HG03066 (cell line): ENCODE results near the gene ACKR2.

Experiments
- ATAC-seq: cut with Tn5 transposase; IDR thresholded peaks from one replicate; pipeline ENCODE4 v1.9.1; 2021; ENCODE audit warnings: low read depth; ENCODE audit not compliant: unreplicated experiment

ACKR2 gene, protein sequence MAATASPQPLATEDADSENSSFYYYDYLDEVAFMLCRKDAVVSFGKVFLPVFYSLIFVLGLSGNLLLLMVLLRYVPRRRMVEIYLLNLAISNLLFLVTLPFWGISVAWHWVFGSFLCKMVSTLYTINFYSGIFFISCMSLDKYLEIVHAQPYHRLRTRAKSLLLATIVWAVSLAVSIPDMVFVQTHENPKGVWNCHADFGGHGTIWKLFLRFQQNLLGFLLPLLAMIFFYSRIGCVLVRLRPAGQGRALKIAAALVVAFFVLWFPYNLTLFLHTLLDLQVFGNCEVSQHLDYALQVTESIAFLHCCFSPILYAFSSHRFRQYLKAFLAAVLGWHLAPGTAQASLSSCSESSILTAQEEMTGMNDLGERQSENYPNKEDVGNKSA

GRCh38 chr3:42809202-42809601 lies at the start of gene ACKR2:
TSS of gene ACKR2 (plus strand) at chr3:42809445. CDS start at chr3:42864503, 55,058 bp downstream.
- ATAC-seq, result no peak

GRCh38 chr3:42762046-42762724 lies 47.1 kb upstream of the ACKR2 start:
- ATAC-seq, result no peak

DNA sequence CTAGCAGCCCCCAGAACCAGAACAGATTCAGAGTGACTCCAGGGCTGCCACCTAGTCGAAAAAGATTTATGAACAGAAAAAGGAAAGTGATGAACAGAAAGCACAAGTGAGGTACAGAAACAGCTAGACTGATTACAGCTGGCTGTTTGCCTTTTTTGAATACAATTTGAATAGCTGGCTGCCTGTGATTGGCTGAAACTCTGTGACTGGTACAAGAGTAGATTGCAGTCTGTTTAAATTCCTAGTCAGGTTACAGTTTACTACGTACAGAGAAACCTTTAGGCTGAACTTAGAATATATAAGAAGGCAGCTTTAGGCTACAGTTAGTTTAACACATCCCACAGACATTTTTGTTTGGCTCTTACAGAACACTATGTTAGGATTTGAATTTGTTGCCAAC lies 46.2 kb upstream of the ACKR2 start:
- ATAC-seq, result no peak

DNA sequence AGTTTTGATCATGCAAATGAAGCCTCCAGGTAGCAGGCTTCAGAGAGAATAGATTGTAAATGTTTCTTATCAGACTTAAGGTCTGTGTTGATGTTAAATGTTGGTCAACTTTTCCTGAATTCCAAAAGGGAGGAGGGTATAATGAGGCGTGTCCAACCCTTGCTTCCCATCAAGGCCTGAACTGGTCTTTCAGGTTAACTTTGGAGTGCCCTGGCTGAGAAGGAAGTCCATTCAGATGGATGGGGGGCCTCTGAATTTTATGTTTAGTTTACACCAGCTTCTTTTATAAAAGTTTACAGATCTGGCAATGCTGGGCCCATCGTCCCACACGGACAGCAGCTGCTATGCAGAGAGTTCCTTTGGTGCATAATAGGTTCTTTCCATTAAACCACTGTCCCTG lies 45.1 kb upstream of the ACKR2 start:
- no peak for ATAC-seq

DNA sequence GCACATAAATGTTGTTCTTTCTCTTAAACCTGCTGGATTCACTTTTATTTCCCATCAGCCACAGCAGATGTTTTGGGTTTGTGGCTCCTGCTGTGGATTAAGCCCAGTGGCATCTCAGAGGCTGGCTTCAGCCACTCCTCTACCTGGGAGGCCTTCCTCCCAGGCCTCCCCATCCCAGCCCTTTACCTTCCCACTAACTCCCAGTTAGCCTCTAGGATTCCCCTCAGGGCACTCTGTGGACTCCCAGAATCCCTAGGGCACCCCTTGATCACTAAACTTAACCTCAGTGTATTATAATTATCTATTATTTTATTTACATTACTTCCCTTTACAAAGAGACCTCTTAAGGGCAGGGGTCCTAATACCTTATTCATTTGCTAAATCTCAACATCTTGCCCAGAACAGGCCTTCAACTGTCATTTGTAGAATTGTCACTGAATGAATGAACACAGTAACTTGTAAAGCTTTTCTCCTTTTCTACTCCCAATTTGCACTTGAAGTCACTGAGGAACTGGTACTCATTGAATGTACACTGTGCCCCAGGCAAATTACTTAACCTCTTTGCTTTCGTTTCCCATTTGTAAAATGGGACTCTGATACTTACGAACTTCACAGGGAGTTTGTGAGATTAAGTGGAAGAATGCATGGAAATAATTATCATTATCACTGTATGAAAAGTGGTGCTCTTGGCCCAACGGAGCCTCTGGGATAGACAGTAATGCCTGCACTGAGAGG lies 44.5 kb upstream of the ACKR2 start:
- no peak for ATAC-seq

DNA sequence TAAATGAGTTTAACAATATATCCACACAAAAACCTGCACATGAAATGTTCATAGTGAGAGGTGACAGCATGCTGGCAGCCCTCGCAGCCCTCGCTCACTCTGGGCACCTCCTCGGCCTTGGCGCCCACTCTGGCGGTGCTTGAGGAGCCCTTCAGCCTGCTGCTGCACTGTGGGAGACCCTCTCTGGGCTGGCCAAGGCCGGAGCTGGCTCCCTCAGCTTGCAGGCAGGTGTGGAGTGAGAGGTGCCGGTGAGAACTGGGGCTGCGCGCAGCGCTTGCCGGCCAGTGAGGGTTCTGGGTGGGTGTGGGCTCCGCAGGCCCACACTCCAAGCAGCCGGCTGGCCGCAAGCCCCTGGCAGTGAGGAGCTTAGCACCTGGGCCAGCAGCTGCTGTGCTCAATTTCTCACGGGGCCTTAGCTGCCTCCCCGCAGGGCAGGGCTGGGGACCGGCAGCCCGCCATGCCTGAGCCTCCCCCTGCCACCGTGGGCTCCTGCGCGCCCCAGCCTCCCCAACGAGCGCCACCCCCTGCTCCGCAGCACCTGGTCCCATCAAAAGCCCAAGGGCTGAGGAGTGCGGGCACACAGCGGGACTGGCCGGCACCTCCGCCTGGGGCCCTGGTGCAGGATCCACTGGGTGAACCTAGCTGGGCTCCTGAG lies 39.6 kb upstream of the ACKR2 start:
- ATAC-seq, result no peak

DNA sequence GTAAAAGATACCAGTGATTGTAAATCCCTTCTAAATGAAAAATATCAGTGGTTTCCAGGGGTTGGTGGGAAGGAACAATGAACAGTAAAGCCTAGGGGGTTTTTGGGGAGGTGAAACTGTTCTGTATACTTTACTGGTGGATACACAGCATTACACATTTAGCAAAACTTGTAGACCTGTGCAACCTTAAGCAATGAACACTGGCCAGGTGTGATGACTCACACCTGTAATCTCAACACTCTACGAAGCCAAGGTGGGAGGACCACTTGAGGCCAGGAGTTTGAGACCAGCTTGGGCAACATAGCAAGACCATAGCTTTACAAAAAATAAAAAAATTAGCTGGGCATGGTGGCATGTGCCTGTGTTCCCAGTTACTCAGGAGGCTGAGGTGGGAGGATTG lies 38.0 kb upstream of the ACKR2 start:
- no peak for ATAC-seq

DNA sequence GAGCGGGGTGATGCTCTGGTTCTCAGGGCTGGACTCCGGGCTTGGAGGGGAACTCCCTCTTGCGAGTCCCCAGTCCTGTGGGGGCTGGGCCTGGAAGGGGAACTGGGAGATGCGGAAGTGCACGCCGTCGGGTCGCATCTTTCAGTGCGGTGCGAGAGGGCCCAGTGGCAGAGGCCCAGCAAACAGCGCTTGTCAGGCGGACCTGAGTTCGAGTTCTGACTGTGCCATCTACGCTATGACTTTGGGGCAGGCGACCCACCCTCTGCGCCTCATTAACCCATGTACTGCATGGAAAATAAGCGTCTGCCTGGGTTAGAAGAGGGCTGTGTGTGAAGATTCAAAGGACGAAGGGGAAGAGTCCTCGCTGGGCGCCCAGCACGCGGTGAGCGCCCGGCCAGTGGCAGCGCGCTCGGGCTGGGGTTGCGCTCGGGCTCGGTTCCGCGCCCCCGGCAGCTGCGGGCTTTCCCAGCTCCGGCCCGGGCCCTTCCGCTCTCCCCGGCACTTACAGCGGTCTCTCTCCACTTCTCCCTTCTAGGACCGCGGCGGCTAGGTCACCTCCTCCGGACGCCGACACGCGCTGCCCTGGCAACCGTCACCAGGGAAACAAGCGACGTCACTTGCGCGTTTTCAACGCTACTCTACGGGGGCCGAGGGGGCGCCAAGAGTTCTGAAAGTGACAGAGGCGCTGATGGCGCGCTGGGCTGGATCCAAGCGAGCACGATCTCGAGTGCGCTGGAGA lies 36.4 kb upstream of the ACKR2 start, which contains the start of gene CCDC13:
CCDC13 (minus strand) TSS at position 584 of the 739 bp plus-strand sequence. CDS start 14,908 bp downstream, outside the sequence.
- ATAC-seq, result peak; percentile 98

DNA sequence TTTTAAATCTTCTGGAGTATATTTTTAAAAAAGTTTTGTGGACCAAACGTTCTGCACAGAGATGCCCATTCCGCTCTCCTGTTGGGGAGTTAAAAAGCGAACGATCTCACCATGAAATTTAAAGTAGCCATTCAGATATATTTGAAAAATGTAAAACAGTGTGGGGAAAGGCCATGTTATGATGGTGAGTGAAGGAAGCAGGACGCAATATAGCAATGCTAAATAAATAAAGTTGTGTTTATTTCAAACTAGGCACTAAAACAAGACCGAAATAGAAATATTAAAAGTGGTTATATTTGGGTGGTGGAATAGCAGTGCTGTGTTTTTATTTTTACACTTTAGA lies 35.9 kb upstream of the ACKR2 start:
- ATAC-seq, result peak; percentile 11

GRCh38 chr3:42778644-42779043 lies 30.6 kb upstream of the ACKR2 start:
- ATAC-seq, result no peak

GRCh38 chr3:42780398-42780797 lies 28.8 kb upstream of the ACKR2 start:
- no peak for ATAC-seq

GRCh38 chr3:42780892-42781700 lies 28.1 kb upstream of the ACKR2 start:
- no peak for ATAC-seq

DNA sequence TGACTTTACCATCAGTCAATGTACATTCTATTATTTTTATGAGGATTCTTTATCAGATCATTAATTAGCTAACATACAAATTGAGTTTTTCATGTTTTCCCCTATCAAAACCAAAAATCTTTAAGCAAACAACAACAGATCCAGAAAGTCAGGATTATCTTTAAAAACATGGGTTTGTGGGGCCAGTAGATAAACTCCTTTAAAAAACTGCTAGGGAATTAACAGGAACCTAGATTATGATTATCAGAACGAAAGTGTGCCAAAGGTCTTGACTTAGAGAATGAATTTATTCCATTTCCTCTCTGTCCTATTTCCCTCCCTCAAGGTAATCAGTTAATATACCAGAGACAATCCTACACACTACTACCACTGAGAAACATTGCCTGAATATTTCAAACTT lies 23.0 kb upstream of the ACKR2 start:
- ATAC-seq, result no peak

- ATAC-seq, result no peak
These were observed 22.6 kb upstream of the ACKR2 start for GRCh38 chr3:42786631-42787030.

DNA sequence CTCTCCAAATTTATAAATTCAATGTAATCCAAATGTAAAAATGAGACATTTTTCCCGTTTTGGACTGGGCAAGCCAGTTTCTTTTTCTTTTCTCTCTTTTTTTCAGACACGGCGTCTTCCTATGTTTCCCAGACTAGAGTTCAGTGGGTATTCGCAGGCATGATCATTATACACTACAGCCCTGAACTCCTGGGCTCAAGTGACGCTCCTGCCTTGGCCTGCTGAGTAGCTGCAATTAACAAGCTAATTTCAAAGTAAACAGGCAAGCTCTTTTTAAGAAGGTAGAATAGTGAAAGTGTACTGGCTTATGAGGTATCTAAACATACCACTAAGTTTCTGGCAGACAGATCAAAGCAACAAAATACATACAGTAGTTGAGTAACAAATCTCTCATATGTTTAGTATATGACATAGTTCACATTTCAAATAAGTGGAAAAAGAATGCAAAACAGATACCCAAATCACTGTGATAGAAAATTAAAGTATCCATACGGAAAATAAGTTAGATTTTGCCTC lies 18.5 kb upstream of the ACKR2 start:
- no peak for ATAC-seq

- ATAC-seq, result no peak
These were observed 13.5 kb upstream of the ACKR2 start for GRCh38 chr3:42795621-42796181.

- ATAC-seq, result no peak
These were observed 12.8 kb upstream of the ACKR2 start for GRCh38 chr3:42796332-42796885.

GRCh38 chr3:42799376-42799775 lies 9.9 kb upstream of the ACKR2 start:
- no peak for ATAC-seq

DNA sequence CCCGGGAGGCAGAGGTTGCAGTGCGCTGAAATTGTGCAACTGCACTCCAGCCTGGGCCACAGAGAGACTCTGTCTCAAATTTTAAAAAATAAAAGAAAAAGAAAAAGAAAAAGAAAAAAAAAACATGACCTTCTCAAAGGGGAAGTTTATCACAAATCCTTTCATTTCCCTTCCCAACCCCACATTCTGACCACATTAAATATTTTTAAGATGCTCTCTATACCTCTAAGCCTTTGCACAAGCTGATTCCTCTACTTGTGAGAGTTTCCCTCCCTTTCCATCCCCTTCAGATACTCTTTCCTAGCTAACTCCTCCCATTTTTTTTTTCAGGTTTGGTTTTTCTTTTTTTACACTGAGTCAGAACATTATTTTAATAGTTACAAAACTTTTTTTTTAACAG lies 9.0 kb upstream of the ACKR2 start:
- ATAC-seq, result no peak
